Keratinocyte (primary cell): Measurements from ENCODE around the gene ENDOG. TPM values are rescaled to one million over a fixed set of nuclear protein-coding genes. Genes with fewer than 3 reads are reported as not detected.

Experiments
- DNase-seq: peaks from one replicate; pipeline ENCODE4 v3.0.0-alpha.2; 2011; ENCODE audit warnings: low read depth, missing footprints, low spot score
- FAIRE-seq: peaks from 2 replicates; lab custom pipeline; 2011; peaks lifted over from hg19 to GRCh38; lab: Jason Lieb, UNC
- H2AFZ ChIP-seq: 2 replicates; pipeline ENCODE4 v1.6.0; 2012; ENCODE audit warnings: low read length, control low read depth, inconsistent platforms; ENCODE audit not compliant: control insufficient read depth
- H3K27ac ChIP-seq: 2 replicates; pipeline ENCODE4 v1.5.1; 2011; ENCODE audit warnings: low read length; ENCODE audit not compliant: control insufficient read depth, insufficient read depth
- H3K27me3 ChIP-seq: 3 replicates; pipeline ENCODE4 v1.6.0; 2011; ENCODE audit warnings: low read length; ENCODE audit not compliant: control insufficient read depth, insufficient read depth; ENCODE audit errors: extremely low read depth
- H3K36me3 ChIP-seq, 2 experiments: 2 replicates in 1 of 2; 3 replicates in 1 of 2; pipeline ENCODE4 v1.5.1; 2011; ENCODE audit warnings: low read length in 2 of 2, mild to moderate bottlenecking in 1 of 2; ENCODE audit not compliant: control insufficient read depth in 2 of 2, insufficient read depth in 2 of 2; ENCODE audit errors: extremely low read depth in 1 of 2
- H3K4me1 ChIP-seq: 3 replicates; pipeline ENCODE4 v1.5.1; 2011; ENCODE audit warnings: low read length; ENCODE audit not compliant: control insufficient read depth, insufficient read depth; ENCODE audit errors: extremely low read depth
- H3K4me2 ChIP-seq: 3 replicates; pipeline ENCODE4 v1.6.0; 2011; ENCODE audit warnings: low read depth, low read length; ENCODE audit not compliant: control insufficient read depth, insufficient read depth; ENCODE audit errors: extremely low read depth
- H3K4me3 ChIP-seq, 3 experiments: fragments of 200-600 bp in 1 of 3; sonication (generic) in 1 of 3; 2 replicates in 2 of 3; 3 replicates in 1 of 3; pipeline ENCODE4 v1.5.1; 2011 to 2016; ENCODE audit warnings: low read length in 3 of 3, mild to moderate bottlenecking in 3 of 3, control low read depth in 2 of 3, inconsistent platforms in 1 of 3, low read depth in 1 of 3, mixed read lengths in 1 of 3, mixed run types in 1 of 3, moderate library complexity in 1 of 3; ENCODE audit not compliant: control insufficient read depth in 2 of 3, insufficient read depth in 2 of 3; ENCODE audit errors: extremely low read depth in 1 of 3
- H3K79me2 ChIP-seq: 2 replicates; pipeline ENCODE4 v1.6.0; 2012; ENCODE audit warnings: low read length; ENCODE audit not compliant: control insufficient read depth, insufficient read depth
- H3K9ac ChIP-seq: 3 replicates; pipeline ENCODE4 v1.6.0; 2011; ENCODE audit warnings: low read length; ENCODE audit not compliant: control insufficient read depth, insufficient read depth; ENCODE audit errors: extremely low read depth
- H3K9me1 ChIP-seq: 3 replicates; pipeline ENCODE4 v1.6.0; 2011; ENCODE audit warnings: low read length; ENCODE audit not compliant: control insufficient read depth, insufficient read depth; ENCODE audit errors: extremely low read depth
- H3K9me3 ChIP-seq: 2 replicates; pipeline ENCODE4 v1.5.1; 2012; ENCODE audit warnings: low read depth, low read length; ENCODE audit not compliant: control insufficient read depth
- H4K20me1 ChIP-seq: 3 replicates; pipeline ENCODE4 v1.6.0; 2011; ENCODE audit warnings: low read length; ENCODE audit not compliant: control insufficient read depth, insufficient read depth; ENCODE audit errors: extremely low read depth
- CTCF ChIP-seq, 3 experiments: IDR thresholded peaks in 1 of 3; conservative IDR thresholded peaks in 1 of 3; optimal IDR thresholded peaks in 1 of 3; 2 replicates in 2 of 3; 3 replicates in 1 of 3; pipeline versions ENCODE3 to v1.5.1; 2011; ENCODE audit warnings: low read length in 3 of 3, mild to moderate bottlenecking in 3 of 3, moderate library complexity in 2 of 3, control low read depth in 1 of 3, inconsistent platforms in 1 of 3; ENCODE audit not compliant: insufficient read depth in 2 of 3; ENCODE audit errors: extremely low read depth in 1 of 3
- EZH2 ChIP-seq: IDR thresholded peaks from one replicate; pipeline ENCODE4 v1.6.1; 2012; ENCODE audit warnings: inconsistent platforms, mild to moderate bottlenecking, low read length, moderate library complexity
- dilution Hi-C: fragments of 300-500 bp; cut with MboI; formaldehyde crosslinking; loops from one replicate; pipeline ENCODE4 v1.7.0; 2020; ENCODE audit warnings: low sequenced_read_pairs; ENCODE audit not compliant: extremely low pct_ligation_motif_present
- polyA plus RNA-seq, 5 experiments: library from polyadenylated mRNA; depleted of rRNA in 3 of 5; stranded (reverse) in 3 of 5; stranded (forward) in 1 of 5; unstranded in 1 of 5; fragments of >200 nt; gene quantifications; 1 replicate in 1 of 5; 2 replicates in 3 of 5; 3 replicates in 1 of 5; pipeline versions ENCODE4 v1.2.1 to v1.2.3, GENCODE V29; 2011 to 2012; ENCODE audit warnings: missing spikeins in 2 of 5, low read depth in 1 of 5, low replicate concordance in 1 of 5

ENDOG gene
- polyA plus RNA-seq, 1 donor (not counting 4 experiments of a cell fraction or from before 2014, with no cell fraction given): 10.2 TPM

- Histone ChIP-seq H4K20me1 (no peaks in the 10 kb centered on the region), H3K4me1 (no peaks in the 10 kb centered on the region), H3K36me3 (peaks cover 0 to 18% of the 10 kb centered on the region in 2 experiments), H2AFZ (no peak overlapping the region), H3K27me3 (no peaks in the 10 kb centered on the region), H3K4me2 (no peak overlapping the region), H3K4me3 (no peak overlapping the region), H3K79me2 (no peaks in the 10 kb centered on the region), H3K9me3 (no peaks in the 10 kb centered on the region), H3K9me1 (no peaks in the 10 kb centered on the region), H3K9ac (no peak overlapping the region), H3K27ac (no peak overlapping the region)
- dilution Hi-C loops: no loop called here
- TF ChIP-seq CTCF (optimal IDR thresholded peaks at IDR 0.05 in 1 of 3, IDR thresholded peaks at IDR 0.05 in 1 of 3, conservative IDR thresholded peaks at IDR 0.05 in 1 of 3; ENCODE audit: extremely low read depth in 1 of 3, insufficient read depth in 2 of 3, low read length in 3 of 3) (no peak), EZH2 (no peak)
- no peak for FAIRE-seq
- DNase-seq: no peak
Observed at GRCh38 chr9:128809831-128810230, 8.5 kb upstream of the ENDOG start.

GRCh38 chr9:128810873-128811272 is 7.4 kb upstream of the ENDOG start:
- Histone ChIP-seq H3K9ac (no peak overlapping the region), H3K79me2 (no peaks in the 10 kb centered on the region), H2AFZ (no peak overlapping the region), H4K20me1 (no peaks in the 10 kb centered on the region), H3K27me3 (no peaks in the 10 kb centered on the region), H3K27ac (no peak overlapping the region), H3K9me1 (no peaks in the 10 kb centered on the region), H3K9me3 (no peaks in the 10 kb centered on the region), H3K36me3 (peaks cover 0 to 16% of the 10 kb centered on the region in 2 experiments), H3K4me3 (no peak overlapping the region), H3K4me2 (no peak overlapping the region), H3K4me1 (no peaks in the 10 kb centered on the region)
- DNase-seq: no peak
- TF ChIP-seq CTCF (optimal IDR thresholded peaks at IDR 0.05 in 1 of 3, IDR thresholded peaks at IDR 0.05 in 1 of 3, conservative IDR thresholded peaks at IDR 0.05 in 1 of 3; ENCODE audit: extremely low read depth in 1 of 3, insufficient read depth in 2 of 3, low read length in 3 of 3) (no peak), EZH2 (no peak)
- dilution Hi-C loops: no loop called here
- no peak for FAIRE-seq
